KG1 (cell line): Measurements from ENCODE around the gene NANP.
"Not testable (repeated sequence)": the region's sequence is repeated elsewhere in the genome, so short reads cannot be mapped to it uniquely, and the experiment has no call there.

Source experiments
- DNase-seq: peaks from one replicate; lab custom pipeline; 2025; lab: John Stamatoyannopoulos, UW

NANP gene

DNA sequence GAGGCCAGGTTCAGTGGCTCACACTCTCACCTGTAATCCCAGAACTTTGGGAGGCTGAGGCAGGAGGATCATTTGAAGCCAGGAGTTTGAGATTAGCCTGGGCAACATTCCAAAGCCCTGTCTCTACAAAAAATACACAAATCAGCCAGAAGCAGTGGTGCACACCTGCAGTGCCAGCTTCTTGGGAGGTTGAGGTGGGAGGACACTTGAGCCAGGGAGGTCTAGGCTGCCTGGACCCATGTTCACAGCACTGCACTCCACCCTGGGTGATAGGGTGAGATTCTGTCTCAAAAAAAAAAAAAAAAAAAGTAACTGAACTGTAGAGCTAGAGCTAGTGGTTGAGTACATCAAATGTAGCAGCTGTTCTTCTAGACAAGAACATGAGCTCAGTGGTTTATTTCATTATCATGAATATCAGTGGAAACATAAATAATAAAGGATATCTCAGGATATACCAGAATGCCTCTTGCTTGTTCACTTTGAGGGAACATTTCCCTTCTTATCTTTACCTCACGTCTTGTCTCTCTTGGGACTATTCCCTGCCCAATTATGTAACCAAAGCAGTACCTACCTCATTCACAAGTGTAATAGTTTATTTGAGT lies 17.6 kb downstream of the NANP start:
- no peak for DNase-seq

DNA sequence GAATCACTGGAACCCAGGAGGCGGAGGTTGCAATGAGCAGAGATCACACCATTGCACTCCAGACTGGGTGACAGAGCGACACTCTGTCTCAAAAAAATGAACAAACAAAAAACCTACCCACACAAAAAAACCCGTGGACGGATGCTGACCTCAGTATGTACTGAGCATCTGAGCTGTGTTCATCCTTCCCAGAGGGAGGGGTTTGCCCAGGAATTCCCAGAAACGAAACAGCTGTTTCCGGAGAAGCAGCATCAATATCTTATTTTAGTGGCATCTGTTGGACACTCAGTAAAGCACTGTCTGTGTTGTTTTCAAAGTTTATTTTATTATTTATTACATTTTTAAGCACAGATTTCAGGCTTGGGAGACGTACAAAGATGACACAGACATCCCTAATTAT lies 18.7 kb downstream of the NANP start:
- DNase-seq = no peak

DNA sequence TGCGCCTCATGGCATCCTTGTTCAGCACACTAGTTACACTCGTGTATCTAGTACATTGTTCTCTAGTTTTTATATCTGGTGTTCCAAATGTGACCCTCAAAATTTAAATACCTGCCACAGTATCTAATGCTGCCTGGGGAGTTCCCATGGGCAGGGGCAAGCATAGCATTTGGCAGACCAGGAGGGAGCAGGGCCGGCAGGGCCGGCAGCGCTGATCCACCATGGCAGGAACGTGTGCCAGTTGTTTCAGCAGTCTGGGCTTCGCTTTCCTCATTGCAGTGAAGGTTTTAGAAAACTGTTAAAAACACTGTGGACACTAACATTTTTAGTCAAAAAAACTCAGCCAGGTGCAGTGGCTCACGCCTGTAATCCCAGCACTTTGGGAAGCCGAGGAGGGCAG lies 19.2 kb downstream of the NANP start:
- DNase-seq = no peak

DNA sequence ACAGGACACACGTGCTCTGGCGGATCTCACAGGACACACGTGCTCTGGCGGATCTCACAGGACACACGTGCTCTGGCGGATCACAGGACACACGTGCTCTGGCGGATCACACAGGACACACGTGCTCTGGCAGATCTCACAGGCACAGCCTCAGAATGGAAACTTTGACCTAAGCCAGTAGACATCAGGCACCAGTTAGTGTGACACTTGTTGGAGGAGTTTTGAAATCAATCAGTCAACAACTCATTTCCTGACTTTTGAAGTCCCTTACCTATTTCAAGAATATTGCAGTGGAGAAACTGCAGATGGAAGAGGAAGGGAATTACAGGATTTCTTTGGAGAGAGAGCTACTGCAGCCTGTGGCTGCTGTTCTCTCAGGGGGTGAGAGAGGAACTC lies 20.9 kb downstream of the NANP start:
- DNase-seq = not testable (repeated sequence)

DNA sequence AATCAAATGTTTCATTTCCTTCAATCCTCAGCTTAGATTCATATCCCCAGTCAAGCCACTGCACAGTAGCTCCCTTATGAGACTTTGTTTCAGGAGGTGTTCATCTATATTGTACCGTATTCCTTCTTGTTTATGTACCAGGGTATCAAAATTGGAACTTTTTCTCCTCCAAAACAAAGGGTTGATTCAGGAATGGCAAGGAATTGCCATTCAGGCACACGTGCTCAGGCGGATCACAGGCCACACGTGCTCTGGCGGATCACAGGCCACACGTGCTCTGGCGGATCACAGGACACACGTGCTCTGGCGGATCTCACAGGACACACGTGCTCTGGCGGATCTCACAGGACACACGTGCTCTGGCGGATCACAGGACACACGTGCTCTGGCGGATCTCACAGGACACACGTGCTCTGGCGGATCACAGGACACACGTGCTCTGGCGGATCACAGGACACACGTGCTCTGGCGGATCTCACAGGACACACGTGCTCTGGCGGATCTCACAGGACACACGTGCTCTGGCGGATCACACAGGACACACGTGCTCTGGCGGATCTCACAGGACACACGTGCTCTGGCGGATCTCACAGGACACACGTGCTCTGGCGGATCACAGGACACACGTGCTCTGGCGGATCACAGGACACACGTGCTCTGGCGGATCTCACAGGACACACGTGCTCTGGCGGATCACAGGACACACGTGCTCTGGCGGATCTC lies 21.5 kb downstream of the NANP start:
- DNase-seq = not testable (repeated sequence)

DNA sequence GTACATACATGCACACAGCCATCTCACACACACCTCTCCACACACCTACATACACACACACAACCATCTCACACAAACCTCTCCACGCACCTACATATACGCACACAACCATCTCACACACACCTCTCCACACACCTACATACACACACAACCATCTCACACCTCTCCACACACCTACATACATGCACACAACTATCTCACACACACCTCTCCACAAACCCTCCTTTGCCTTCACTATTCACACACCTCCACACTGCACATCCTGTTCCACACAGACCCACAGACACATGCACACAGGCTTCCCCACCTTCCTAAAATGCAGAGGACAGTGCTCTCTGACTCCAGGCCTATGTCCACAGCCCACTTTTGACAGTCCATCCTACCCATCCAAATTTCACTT lies 22.2 kb downstream of the NANP start:
- DNase-seq = no peak

DNA sequence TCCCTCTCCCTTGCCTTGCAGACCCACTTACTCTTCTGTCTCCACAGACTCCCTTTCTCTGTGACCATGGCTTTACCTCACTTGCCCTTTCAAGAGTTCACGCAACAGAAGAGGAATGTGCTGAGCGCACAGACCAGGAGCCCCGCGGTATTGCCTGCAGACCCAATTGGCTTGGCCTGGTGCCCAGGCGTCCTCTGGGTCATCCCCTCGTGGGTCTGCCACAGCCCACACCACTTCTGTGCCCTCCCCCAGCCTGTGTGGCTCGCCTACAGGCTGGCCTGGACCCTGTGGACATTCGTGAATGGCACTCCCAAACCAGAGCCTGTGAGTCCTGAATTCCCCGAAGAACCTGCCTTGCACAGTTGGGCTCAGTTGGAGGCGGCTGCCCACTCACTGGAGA lies 23.2 kb downstream of the NANP start:
- DNase-seq = no peak

DNA sequence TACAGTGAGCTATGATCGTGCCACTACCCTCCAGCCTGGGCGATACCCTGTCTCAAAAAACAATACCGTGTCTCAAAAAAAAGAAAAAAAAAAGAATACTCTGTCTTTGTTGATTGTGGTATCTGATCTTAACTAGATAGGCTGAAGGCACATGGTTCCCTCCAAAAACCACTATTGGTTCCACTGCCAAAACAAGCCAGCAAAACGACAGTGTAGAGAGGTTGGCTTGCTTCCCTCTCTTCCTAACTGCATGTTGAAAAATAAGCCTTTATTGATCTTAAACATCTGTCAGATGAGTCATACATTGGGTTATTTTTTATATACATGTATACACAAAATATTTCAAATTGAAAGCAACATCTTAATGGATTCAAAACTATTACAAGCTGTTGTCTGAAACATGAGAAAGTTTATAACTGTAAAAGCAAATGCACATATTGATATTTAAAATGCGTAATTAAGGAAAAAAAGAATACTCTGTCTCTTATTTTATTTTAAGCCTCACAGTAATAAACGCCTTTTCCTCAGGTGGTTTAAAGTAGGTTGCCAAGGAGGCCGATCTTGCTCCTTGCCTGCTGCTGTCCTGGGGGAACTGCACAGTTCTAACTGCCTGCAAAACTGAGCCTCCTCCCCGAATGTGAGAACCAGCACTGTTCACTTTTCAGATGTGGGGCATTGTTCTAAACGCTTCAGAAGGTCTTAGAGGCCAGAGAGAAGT lies 31.5 kb downstream of the NANP start:
- no peak for DNase-seq

DNA sequence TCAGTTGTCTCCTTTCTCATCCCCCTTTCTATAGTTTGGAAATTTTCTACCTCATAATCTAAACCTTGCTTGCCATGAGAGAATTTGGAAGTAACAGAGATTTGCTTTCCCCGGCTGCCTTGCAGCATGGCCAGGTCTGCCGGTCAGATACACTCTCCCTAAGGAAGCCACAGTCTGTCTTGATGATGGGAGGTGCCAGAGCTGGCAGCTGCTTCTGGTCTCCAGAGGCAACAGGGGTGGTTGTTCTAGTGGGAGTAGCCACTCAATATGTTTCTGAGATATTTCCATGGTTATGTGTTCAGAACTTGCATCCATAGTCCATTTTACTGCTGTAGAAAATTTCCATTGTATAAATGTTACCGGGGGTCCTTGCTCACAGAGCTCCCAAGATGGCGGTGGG lies 33.0 kb downstream of the NANP start:
- DNase-seq = not testable (repeated sequence)

DNA sequence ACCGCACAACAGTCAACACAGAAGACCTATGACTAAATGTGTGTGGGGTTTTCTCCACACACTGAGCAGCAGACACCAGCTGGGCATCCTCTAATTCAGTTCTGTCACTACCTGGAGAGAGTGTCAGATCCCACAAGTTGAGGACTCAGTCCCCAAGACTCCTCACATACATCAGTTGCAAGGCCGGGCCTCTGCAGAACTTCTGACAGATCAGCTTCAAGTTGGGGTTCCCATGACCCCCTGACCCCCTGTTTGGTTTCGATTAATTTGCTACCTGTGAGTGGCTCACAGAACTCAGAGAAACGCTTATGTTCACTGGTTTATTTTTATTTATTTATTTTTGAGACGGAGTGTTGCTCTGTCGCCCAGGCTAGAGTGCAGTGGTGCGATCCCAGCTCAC lies 35.3 kb downstream of the NANP start:
- DNase-seq = no peak

DNA sequence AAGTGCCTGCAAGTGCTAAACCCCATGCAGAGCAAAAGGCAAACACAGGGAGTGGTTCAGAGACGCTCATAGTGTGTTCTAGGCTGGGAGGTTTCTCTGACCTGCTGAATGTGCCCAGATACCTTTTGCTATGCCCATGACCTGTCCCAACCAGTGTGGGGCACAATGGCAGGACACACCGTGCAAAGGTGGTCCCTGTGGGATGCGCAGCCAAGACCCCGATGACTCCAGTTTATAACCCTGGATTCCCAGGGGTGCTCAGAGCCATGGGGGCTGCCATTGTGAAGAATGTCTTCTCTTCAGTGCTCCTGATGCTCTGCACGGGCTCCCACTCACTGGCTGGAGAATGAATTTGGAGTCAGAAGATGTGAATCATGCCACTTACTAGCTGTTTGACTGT lies 36.3 kb downstream of the NANP start:
- no peak for DNase-seq

DNA sequence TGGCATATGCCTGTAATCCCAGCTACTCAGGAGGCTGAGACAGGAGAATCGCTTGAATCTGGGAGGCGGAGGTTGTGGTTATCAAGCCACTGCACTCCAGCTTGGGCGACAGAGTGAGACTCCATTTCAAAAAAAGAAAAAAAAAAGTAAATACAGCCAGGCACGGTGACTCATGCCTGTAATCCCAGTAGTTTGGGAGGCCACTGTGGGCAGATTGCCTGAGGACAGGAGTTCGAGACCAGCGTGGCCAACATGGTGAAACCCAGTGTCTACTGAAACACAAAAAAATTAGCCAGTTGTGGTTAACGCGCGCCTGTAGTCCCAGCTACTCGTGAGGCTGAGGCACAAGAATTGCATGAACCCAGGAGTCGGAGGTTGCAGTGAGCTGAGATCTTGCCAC lies 36.9 kb downstream of the NANP start:
- no peak for DNase-seq

DNA sequence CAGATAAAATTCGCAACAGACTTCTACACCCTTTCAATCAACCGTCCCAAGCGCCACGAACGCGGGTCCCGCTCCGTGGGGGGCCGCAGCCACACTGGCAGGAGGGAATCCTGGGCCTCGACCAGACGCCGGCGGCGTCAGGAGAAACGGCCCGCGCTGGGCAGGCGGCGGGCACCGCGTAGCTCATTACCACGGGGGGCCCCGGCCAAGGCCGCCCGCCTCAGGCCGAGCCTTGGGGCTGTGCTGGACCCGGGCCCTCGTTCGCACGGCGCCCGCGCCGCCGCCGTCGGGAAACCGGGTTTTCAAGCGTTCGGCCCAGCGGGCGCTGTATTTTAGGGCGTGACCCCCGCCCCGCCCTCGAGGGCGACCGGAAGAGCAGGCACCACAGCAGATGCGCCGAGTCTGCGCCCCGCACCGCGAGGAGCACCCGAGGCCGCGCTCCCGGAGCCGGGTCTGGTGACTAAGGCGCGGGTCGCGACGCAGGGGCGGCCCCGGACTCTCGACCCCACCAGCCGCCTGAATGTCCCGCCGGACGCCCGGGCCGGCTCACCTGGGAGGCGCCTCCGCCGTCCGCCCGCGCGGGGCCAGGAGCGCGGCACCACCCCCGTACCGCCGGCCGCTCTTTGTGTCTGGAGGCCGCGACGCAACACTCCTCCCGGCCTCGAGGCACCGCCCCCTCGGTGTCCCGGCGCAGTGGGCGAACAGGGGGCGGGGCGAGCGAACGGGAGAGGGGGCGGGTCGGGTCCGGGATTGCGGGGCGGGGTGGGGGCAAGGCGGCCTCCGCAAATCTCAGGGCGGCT lies 38.7 kb downstream of the NANP start, which contains the start of gene NINL:
Gene NINL, minus strand, starts transcription at position 627 of the 800 bp plus-strand sequence. CDS start 58,944 bp downstream, outside the sequence.
- DNase-seq = no peak

DNA sequence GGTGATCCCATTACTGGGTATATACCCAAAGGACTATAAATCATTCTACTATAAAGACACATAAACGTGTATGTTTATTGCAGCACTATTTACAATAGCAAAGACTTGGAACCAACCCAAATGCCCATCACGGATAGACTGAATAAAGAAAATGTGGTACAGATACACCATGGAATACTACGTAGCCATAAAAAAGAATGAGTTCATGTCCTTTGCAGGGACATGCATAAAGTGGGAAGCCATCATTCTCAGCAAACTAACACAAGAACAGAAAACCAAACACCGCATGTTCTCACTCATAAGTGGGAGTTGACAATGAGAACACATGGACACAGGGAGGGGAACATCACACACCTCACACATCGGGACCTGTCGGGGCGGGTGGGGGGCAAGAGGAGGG lies 40.2 kb downstream of the NANP start:
- DNase-seq = not testable (repeated sequence)

DNA sequence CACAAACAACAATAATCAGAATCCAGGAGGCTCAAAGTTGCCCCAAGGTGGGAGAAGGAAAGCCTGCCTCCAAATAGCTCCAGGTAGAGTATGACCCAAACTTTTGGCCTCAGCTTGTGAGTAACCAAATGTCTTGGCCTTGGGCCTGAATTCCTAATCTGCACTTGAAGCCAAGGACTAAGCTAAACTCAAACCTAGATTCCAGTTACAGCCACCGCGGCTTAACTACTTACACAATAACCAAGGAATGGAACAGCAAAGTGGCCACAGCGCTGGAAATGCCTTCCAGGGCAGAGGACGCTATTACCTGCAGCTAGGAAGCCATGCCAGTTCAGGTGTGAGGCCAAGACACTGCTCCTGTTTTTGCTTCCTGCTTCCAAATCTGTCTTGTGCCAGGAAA lies 43.1 kb downstream of the NANP start:
- DNase-seq = no peak

DNA sequence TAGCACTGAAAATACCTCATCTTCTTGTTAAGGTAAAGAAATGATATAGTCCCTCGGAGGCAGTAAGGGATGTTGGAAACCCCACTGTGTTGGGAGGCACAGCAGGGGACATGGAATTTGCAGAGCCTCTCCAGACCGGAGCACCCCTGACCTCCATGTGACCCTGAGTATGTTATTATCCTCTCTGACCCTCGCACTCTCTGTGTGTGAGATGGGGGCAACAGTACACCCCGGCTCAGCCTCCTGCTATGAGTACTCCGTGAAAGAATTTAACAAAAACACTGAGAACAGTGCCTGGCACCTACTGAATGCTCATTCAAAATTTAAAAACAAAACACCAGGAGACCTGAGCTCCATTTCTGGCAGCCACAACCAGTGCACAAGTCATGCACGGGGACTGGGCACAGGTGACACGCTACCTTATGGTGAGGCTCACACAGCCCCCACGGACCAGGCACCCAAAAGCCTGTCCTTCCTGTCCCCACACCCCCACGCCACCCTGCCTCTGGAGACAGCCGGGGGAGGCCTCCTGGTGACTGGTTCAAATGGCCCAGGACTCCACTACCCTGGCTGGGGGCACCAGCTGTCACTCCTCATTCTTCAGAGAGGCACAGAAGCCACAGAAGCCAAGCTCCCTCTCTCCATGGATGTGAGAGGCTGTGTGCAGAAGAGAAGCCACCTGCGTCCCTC lies 44.6 kb downstream of the NANP start:
- DNase-seq = no peak

DNA sequence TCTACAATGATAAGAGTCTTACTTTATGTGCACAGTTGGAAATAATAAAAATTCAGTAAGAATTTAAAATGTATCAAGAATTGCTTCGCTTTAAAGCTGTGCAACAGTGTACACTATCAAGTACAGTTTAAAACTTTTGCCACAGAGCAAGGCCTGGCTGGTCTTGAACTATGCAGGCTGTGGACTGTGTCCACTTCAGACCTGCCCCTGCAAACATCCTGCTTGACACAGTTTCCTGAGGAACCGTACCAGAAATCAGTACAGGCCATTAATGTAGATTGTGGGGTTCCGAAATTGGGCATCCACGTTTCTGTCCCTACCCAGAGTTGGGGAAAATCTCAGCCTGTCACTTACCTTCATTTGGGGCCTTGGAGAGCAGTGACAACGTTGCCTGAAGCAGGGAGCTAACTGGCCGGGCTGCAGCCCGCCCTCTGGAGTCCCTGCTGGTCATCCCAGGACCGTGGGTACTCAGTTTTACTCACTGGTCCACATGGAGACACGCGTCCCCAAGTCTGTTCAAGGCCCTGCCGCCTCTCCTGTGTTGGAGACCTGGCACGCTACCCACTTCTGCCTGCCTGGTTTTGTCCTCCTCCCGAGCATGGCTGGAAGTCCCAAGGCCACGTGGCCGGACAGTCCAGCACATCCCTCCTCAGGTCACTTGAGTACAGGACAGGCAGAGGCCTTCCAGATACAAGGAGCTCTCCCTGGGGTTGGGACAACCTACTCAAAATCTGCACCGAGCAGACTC lies 46.9 kb downstream of the NANP start:
- no peak for DNase-seq

DNA sequence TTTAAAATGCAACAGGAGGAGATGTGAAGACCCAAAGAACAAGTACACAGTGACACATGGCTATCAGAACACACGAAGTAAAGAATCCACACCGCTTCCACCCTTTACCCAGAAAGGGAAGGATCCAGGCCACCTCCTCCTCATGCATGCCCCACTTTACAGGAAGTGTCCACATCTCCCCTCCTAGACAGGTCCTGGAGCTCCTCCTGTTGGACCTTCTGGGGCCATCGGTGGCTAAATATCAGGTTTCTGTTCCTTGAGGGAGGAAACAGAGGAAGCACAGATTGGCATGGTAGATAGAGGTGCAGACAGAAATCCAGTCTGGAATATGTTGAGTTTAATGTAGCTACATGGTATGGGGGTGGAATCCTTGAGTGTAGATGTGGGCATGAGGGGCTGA lies 49.4 kb downstream of the NANP start:
- DNase-seq = no peak

DNA sequence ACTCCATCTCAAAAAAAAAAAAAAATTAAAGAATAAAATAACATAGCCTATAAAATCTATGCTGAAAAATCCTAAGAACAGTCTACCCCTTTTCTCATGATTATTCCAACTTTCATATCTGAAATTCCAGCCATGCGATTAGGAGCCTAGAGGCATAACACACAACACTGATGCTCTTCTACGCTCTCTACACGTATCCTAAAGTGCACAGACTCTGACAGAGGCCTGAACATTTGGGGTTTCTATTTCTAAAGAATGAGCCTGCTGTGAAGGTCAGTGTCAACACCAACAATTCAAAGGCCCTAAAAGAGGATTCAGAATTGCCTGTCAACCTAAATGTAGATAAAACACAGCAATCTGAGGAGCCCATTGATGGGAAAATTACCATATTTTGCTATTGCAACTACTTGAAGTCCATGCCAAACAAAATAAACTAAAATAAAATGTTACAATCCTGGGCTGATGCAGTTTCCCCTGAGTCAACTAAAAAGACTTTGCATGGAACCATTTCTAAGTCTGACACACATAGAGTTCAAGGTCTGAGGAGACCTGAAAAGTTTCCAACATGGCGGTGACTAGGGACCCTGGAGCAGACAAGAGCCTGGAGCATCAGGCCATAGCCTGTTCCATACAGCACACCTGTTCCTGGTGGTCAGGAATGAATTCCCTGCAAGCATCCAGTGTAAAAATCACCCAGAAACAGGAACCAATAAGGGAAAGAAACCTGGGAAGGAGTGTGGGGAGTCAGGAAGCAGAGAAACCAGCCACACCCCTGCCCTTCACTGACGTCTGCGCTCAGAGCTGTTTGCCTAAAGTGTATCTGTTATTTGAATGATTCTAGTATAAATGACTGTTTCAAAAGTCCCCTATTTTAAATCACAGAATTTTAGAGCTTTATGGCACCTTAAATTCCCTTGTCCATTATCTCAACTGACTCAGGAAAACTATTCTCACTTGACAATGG lies 50.2 kb downstream of the NANP start:
- DNase-seq = no peak

DNA sequence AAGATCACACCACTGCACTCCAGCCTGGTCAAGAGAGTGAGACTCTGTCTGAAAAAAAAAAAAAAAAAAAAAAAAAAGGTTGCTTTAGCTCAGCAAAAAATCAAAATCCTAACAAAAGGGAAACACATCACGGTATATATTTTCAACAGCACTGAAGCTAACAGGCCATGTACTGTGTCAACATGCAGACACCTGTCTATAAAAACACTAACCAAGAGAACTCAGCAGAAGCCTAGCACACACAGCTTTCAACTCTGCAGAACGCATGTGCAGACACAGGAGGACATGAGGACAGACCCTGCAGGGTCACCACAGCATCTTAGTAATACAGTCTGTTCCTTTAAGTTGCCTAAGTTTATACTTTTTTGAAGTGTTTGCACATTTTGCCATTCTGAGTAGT lies 52.0 kb downstream of the NANP start:
- no peak for DNase-seq
